Measurements from ENCODE around the gene DPP3.
"Not testable (repeated sequence)": the region's sequence is repeated elsewhere in the genome, so short reads cannot be mapped to it uniquely, and the experiment has no call there.

- TF ChIP-seq, protein P1, sequence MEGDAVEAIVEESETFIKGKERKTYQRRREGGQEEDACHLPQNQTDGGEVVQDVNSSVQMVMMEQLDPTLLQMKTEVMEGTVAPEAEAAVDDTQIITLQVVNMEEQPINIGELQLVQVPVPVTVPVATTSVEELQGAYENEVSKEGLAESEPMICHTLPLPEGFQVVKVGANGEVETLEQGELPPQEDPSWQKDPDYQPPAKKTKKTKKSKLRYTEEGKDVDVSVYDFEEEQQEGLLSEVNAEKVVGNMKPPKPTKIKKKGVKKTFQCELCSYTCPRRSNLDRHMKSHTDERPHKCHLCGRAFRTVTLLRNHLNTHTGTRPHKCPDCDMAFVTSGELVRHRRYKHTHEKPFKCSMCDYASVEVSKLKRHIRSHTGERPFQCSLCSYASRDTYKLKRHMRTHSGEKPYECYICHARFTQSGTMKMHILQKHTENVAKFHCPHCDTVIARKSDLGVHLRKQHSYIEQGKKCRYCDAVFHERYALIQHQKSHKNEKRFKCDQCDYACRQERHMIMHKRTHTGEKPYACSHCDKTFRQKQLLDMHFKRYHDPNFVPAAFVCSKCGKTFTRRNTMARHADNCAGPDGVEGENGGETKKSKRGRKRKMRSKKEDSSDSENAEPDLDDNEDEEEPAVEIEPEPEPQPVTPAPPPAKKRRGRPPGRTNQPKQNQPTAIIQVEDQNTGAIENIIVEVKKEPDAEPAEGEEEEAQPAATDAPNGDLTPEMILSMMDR (IDR thresholded peaks at IDR 0.05), result not testable (repeated sequence)
- TF ChIP-seq POLR2A (IDR thresholded peaks at IDR 0.05), result not testable (repeated sequence)
Measured at GRCh38 chr11:66464116-66464515, 16.1 kb upstream of the DPP3 start.

Data from lower leg skin (tissue), 3 donors.